ENCODE measurements around the gene MFNG. TPM values are rescaled to one million over a fixed set of nuclear protein-coding genes. Genes with fewer than 3 reads are reported as not detected.

MFNG gene
- total RNA-seq, 2 experiments from 2014 or later: 101 to 106 TPM

DNA sequence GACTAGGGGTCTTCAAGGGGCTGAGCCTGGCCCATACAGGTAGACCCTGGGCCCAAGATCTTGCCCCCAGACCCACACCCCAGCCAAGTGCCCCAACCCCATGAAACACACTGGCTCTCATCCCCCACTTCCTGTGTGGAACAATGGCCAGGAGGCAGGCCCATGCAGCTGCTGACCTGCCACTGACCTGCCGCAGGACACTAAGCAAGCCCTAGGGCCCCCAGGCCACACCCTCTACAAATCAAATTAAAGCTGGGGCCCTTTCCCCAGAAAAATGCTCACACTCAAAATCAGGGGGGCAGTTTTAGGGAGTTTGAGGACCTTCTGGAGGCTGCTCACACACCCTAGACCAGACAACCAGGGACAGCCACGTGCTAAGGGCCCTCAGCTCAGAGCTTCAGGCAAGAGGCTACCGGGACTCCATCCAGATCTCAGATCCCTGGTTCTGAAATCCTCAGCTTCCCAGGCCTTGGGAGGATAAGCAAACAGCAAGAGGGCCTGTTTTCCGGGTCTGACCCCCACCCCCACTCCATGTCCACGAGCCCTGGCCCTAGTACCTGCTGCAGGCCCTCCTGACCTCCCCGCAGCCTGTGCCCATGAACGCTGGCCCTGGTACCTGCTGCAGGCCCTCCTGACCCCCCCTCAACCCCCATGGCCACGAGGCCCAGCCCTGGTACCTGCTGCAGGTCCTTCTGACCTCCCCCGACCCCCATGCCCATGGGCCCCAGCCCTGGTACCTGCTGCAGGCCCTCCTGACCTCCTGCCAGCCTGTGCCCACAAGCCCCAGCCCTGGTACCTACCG, 23.1 kb upstream of the MFNG start:
- intact Hi-C loops (cut with micrococcal nuclease): no loop called here
- Mint-ChIP-seq H3K9me3 (no peaks in the 10 kb centered on the region), H3K36me3 (no peaks in the 10 kb centered on the region), H3K27me3 (peaks cover 1% of the 10 kb centered on the region), H3K27ac (no peak overlapping the region), H3K4me1 (ENCODE audit: low read depth) (no peaks in the 10 kb centered on the region), H3K4me3 (no peak overlapping the region)
- ChIA-PET CTCF (interaction anchor here (1.3 to 1.5 kb wide), 2 partner anchors 11 to 29 kb away, joined by 3 read pairs; no protein-coding TSS in a partner anchor), POLR2A (no interaction called here)
- no peak for DNase-seq

GRCh38 chr22:37508431-37508992, 22.3 kb upstream of the MFNG start:
- Mint-ChIP-seq H3K27me3 (peaks cover 1% of the 10 kb centered on the region), H3K27ac (no peak overlapping the region), H3K36me3 (no peaks in the 10 kb centered on the region), H3K9me3 (no peaks in the 10 kb centered on the region), H3K4me3 (no peak overlapping the region), H3K4me1 (ENCODE audit: low read depth) (no peaks in the 10 kb centered on the region)
- no peak for DNase-seq
- ChIA-PET CTCF (interaction anchor here (1.3 to 1.5 kb wide), 2 partner anchors 10 to 30 kb away, joined by 3 read pairs; no protein-coding TSS in a partner anchor), POLR2A (no interaction called here)
- intact Hi-C loops (cut with micrococcal nuclease): no loop called here

DNA sequence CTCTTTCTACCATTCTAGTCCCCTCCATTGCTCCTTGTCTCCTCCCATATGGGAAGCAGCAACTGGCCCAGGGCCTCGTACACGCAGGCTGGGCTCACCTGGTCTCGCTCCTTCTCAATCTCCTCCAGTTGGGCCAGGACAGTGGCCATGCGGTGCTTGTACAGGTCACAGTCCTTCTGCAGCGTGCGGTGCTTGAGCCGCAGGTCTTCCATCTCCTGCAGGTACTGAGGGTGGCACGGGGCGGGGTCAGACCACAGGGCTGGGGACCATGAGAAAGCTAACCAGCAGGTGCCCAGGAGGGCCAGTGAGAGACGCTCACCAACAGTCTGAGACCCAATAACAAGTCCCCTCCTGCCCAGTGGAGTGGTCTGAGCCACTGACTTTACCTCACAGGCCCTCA, 21.5 kb upstream of the MFNG start:
- H3K4me1 Mint-ChIP-seq (ENCODE audit: low read depth): no peaks in the 10 kb centered on the region
- ChIA-PET POLR2A (no interaction called here), CTCF (interaction anchor here (1.3 kb wide), 1 partner anchor 31 kb away, joined by 3 read pairs; no protein-coding TSS in a partner anchor)
- peaks cover 1% of the 10 kb centered on the region for H3K27me3 Mint-ChIP-seq
- DNase-seq: no peak
- no peak overlapping the region for H3K27ac Mint-ChIP-seq
- H3K36me3 Mint-ChIP-seq: no peaks in the 10 kb centered on the region
- intact Hi-C loops (cut with micrococcal nuclease): no loop called here
- no peaks in the 10 kb centered on the region for H3K9me3 Mint-ChIP-seq
- no peak overlapping the region for H3K4me3 Mint-ChIP-seq

DNA sequence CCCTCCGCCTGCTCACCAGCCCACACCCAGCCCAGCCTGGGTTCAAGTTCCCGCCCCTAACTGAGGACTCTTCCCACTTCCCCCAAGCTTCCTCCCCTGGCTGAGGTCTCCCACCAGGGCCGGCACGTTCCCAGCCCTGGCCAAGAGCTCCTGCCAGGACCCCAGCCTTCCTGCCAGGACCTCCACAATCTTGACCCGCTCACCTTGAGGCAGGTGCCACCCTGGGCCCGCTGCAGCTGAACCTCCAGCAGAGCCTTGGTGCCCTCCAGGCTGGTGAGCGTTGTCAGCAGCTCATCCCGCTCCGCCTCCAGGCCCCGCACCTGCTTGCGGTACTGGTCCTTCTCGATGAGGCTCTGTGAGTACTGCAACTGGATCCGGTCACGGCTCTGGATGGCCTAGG, 19.8 kb upstream of the MFNG start:
- Mint-ChIP-seq H3K4me3 (no peak overlapping the region), H3K9me3 (no peaks in the 10 kb centered on the region), H3K36me3 (no peaks in the 10 kb centered on the region), H3K4me1 (ENCODE audit: low read depth) (peaks cover 7% of the 10 kb centered on the region), H3K27me3 (peaks cover 1% of the 10 kb centered on the region), H3K27ac (no peak overlapping the region)
- no peak for DNase-seq
- POLR2A ChIA-PET: no interaction called here
- CTCF ChIA-PET: interaction anchor here (1.3 to 1.6 kb wide), 3 partner anchors 9 to 61 kb away, joined by 5 to 8 read pairs (median 6); no protein-coding TSS in a partner anchor
- intact Hi-C loops (cut with micrococcal nuclease): no loop called here

DNA sequence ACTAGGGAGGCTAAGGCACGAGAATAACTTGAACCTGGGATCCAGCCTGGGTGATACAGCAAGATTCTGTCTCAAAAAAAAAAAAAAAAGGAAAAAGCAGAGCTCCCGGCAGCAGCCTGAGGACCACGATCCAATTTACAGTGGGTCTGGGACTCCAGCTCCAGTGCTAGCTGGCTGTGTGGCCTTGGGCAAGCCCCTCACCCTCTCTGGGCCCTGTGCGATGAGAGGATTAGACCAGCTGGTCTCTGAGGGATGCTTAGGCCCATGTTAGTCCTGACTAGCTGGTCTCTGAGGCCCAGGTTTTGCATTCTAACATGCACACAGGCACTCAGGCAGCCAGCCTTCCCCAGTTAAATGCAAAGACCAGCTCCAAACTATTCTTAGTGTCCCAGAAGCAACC, 19.4 kb upstream of the MFNG start:
- peaks cover 4% of the 10 kb centered on the region for H3K27me3 Mint-ChIP-seq
- H3K27ac Mint-ChIP-seq: no peak overlapping the region
- no peak overlapping the region for H3K4me3 Mint-ChIP-seq
- no peak for DNase-seq
- ChIA-PET POLR2A (interaction anchor here (0.6 kb wide), 1 partner anchor 241 kb away, joined by 3 read pairs; no protein-coding TSS in a partner anchor), CTCF (interaction anchor here (1.3 to 1.6 kb wide), 3 partner anchors 8 to 62 kb away, joined by 5 to 8 read pairs (median 6); no protein-coding TSS in a partner anchor)
- no peaks in the 10 kb centered on the region for H3K9me3 Mint-ChIP-seq
- intact Hi-C loops (cut with micrococcal nuclease): no loop called here
- H3K4me1 Mint-ChIP-seq (ENCODE audit: low read depth): peaks cover 7% of the 10 kb centered on the region
- H3K36me3 Mint-ChIP-seq: no peaks in the 10 kb centered on the region

DNA sequence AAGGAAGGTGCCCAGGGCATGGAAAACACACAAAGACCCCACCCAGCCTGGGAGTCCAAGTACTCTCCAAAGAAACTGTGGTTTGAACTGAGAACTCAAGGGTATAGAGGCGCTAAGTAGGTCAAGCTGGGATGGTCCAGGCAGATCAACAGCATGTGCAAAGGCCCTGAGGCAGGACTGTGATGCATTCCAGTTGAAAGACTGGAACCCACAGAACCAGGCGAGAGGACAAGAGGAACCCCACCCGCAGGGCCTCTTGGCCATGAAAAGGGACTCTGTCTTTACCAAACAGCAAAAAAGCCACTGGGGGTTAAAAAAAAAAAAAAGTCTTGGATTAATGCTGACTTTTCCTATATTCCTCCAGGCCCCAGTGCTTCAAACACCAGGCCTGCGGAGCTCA, 18.8 kb upstream of the MFNG start:
- peaks cover 3% of the 10 kb centered on the region for H3K27me3 Mint-ChIP-seq
- DNase-seq: no peak
- no peaks in the 10 kb centered on the region for H3K9me3 Mint-ChIP-seq
- CTCF ChIA-PET: no interaction called here
- no peaks in the 10 kb centered on the region for H3K36me3 Mint-ChIP-seq
- H3K4me3 Mint-ChIP-seq: no peak overlapping the region
- POLR2A ChIA-PET: interaction anchor here (0.5 to 0.6 kb wide), 2 partner anchors 240 to 411 kb away, joined by 3 read pairs; no protein-coding TSS in a partner anchor
- H3K4me1 Mint-ChIP-seq (ENCODE audit: low read depth): peaks cover 7% of the 10 kb centered on the region
- no peak overlapping the region for H3K27ac Mint-ChIP-seq
- intact Hi-C loops (cut with micrococcal nuclease): no loop called here

GRCh38 chr22:37503850-37504249, 17.7 kb upstream of the MFNG start:
- H3K9me3 Mint-ChIP-seq: no peaks in the 10 kb centered on the region
- intact Hi-C loops (cut with micrococcal nuclease): no loop called here
- no peak for DNase-seq
- H3K4me3 Mint-ChIP-seq: no peak overlapping the region
- ChIA-PET POLR2A (no interaction called here), CTCF (no interaction called here)
- no peak overlapping the region for H3K27ac Mint-ChIP-seq
- H3K27me3 Mint-ChIP-seq: peaks cover 3% of the 10 kb centered on the region
- H3K4me1 Mint-ChIP-seq (ENCODE audit: low read depth): peaks cover 7% of the 10 kb centered on the region
- H3K36me3 Mint-ChIP-seq: no peaks in the 10 kb centered on the region

DNA sequence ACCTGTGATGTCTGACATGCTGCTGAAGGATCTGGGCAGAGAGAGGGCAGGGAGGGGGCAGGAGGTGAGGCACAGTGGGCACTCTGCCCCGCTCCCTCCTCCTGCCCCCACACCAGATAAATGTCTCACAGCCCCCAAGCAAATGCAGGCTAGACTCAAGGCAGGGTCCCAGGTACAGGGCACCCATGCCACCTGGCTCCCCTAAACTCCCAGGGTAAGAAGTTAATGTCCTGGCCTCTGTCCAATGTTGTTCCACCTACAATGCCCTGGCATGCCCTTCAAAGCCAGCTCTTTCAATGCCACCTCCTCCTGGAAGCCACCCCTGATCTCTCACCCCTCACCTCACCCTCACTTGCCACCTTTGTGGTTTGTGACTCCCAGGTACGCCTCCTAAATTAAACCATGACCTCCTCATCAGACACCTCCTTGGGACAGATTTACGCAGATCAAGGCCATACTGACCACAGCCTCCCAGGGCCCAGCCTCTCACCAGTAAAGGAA, 17.0 kb upstream of the MFNG start:
- POLR2A ChIA-PET: no interaction called here
- CTCF ChIA-PET: no interaction called here
- intact Hi-C loops (cut with micrococcal nuclease): no loop called here
- H3K27me3 Mint-ChIP-seq: peaks cover 3% of the 10 kb centered on the region
- H3K36me3 Mint-ChIP-seq: no peaks in the 10 kb centered on the region
- no peaks in the 10 kb centered on the region for H3K9me3 Mint-ChIP-seq
- H3K4me3 Mint-ChIP-seq: no peak overlapping the region
- no peak overlapping the region for H3K27ac Mint-ChIP-seq
- no peak for DNase-seq
- H3K4me1 Mint-ChIP-seq (ENCODE audit: low read depth): peaks cover 7% of the 10 kb centered on the region

DNA sequence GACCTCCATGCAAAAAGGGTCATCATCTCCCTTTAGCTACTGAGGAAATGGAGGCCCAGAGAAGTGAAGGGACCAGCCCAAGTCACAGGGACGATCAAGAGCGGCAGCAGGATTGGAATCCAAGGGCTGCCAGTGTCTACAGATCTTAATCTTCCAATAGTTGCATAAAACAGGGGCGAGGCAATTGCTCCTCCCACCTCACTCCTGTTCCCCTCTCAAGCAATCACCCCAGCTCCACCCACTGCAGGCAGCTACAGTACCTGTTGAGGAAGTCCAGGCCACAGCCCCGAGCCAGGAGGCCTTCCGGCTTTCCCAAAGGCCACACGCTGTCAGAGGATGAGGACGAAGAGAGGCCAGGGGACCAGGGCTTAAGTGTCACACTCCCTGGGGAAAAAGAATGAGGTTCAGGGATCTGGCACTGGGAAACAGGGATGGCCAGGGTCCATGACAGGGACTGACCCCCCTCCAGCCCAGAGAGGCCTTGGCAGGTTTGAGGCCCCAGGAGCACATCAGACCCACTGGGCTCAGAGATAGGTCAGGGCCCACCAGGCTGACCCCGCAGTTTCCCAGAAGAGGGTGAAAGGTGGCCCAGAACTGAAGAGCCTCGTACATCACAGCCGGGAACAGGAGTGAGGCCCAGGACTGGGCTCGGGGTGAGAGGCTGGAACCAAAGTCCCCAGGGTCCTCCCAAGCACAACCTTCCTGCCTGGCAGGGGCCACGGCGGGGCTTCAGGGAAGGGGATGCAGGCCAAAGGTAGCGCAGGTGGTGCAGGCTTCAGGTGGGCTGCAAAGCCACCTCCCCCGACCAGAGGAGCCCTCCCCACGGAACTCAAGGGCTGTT, 16.4 kb upstream of the MFNG start:
- no peaks in the 10 kb centered on the region for H3K36me3 Mint-ChIP-seq
- POLR2A ChIA-PET: no interaction called here
- H3K27me3 Mint-ChIP-seq: peaks cover 3% of the 10 kb centered on the region
- no peak overlapping the region for H3K27ac Mint-ChIP-seq
- intact Hi-C loops (cut with micrococcal nuclease): no loop called here
- no peaks in the 10 kb centered on the region for H3K9me3 Mint-ChIP-seq
- H3K4me1 Mint-ChIP-seq (ENCODE audit: low read depth): peaks cover 7% of the 10 kb centered on the region
- H3K4me3 Mint-ChIP-seq: no peak overlapping the region
- DNase-seq: no peak
- CTCF ChIA-PET: no interaction called here

DNA sequence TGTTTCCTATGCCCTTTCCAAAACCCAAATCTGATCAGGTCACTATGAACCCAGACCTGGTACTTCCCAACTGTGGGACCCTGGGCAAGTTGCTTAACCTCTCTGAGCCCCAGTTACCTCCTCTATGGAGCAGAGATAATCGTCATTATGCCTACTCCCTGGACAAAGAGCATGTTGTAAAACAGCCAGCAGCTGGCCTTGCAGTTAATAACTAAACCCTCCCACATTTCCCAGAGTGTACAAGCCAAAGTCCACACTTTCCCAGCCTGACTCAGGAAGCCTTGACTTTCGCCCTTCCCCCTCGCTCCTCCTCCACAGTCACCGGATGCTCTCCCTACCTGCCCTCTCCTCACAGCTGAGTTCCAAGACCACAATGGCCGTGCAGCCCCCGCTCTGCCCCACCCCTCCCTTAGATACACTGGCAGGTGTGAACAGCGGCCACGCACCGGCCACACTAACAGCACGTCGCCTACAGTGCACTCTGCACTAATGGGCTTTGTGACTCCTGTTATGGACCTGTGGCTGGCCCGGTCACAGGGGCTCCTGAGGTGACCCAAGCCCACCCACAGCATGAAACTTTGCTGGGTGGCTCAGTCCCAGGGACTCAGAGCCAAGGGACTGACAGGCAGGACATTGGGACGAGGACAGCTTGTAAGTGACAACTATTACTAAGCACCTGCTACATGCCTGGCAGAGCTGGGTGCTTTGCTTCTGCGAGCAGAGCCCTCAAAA, 15.6 kb upstream of the MFNG start:
- Mint-ChIP-seq H3K36me3 (no peaks in the 10 kb centered on the region), H3K27ac (no peak overlapping the region), H3K9me3 (no peaks in the 10 kb centered on the region), H3K4me3 (no peak overlapping the region), H3K27me3 (peaks cover 3% of the 10 kb centered on the region), H3K4me1 (ENCODE audit: low read depth) (peaks cover 7% of the 10 kb centered on the region)
- intact Hi-C loops (cut with micrococcal nuclease): no loop called here
- POLR2A ChIA-PET: no interaction called here
- CTCF ChIA-PET: no interaction called here
- no peak for DNase-seq

GRCh38 chr22:37500745-37501609, 14.8 kb upstream of the MFNG start:
- ChIA-PET POLR2A (no interaction called here), CTCF (interaction anchor here (0.7 kb wide), 1 partner anchor 184 kb away, joined by 3 read pairs; no protein-coding TSS in a partner anchor)
- peaks cover 3% of the 10 kb centered on the region for H3K27me3 Mint-ChIP-seq
- intact Hi-C loops (cut with micrococcal nuclease): no loop called here
- H3K9me3 Mint-ChIP-seq: no peaks in the 10 kb centered on the region
- no peaks in the 10 kb centered on the region for H3K36me3 Mint-ChIP-seq
- H3K4me3 Mint-ChIP-seq: no peak overlapping the region
- DNase-seq: no peak
- H3K4me1 Mint-ChIP-seq (ENCODE audit: low read depth): peaks cover 7% of the 10 kb centered on the region
- H3K27ac Mint-ChIP-seq: no peak overlapping the region
